GM21367 (cell line): ENCODE data around the gene SHH.

Experiments
- ATAC-seq: cut with Tn5 transposase; IDR thresholded peaks from one replicate; pipeline ENCODE4 v1.9.1; 2021; ENCODE audit not compliant: unreplicated experiment

The SHH gene

GRCh38 chr7:155766386-155766785 is 45.9 kb downstream of the SHH start:
- no peak for ATAC-seq

GRCh38 chr7:155765458-155765857 is 46.8 kb downstream of the SHH start:
- ATAC-seq = no peak

GRCh38 chr7:155764438-155764793 is 47.8 kb downstream of the SHH start:
- peak; percentile 57 for ATAC-seq

GRCh38 chr7:155763691-155764437 is 48.4 kb downstream of the SHH start:
- ATAC-seq = peak; percentile 43

- no peak for ATAC-seq
Observed at GRCh38 chr7:155763122-155763521, 49.1 kb downstream of the SHH start.

- no peak for ATAC-seq
Observed at GRCh38 chr7:155762655-155763054, 49.6 kb downstream of the SHH start.

- ATAC-seq = no peak
Observed at GRCh38 chr7:155762036-155762435, 50.2 kb downstream of the SHH start.

- ATAC-seq = no peak
Observed at GRCh38 chr7:155761162-155761561, 51.1 kb downstream of the SHH start.

GRCh38 chr7:155759740-155760430 is 52.4 kb downstream of the SHH start:
- ATAC-seq = no peak

GRCh38 chr7:155758348-155758747 is 53.9 kb downstream of the SHH start:
- ATAC-seq = no peak

GRCh38 chr7:155756322-155756721 is 55.9 kb downstream of the SHH start:
- ATAC-seq = no peak

- ATAC-seq = no peak
Observed at GRCh38 chr7:155755026-155755425, 57.2 kb downstream of the SHH start.

- no peak for ATAC-seq
Observed at GRCh38 chr7:155754165-155754564, 58.1 kb downstream of the SHH start.

- no peak for ATAC-seq
Observed at GRCh38 chr7:155753446-155753965, 58.8 kb downstream of the SHH start.

- peak; percentile 59 for ATAC-seq
Observed at GRCh38 chr7:155752756-155753445, 59.4 kb downstream of the SHH start.

GRCh38 chr7:155751409-155751808 is 60.9 kb downstream of the SHH start:
- ATAC-seq = no peak

- no peak for ATAC-seq
Observed at GRCh38 chr7:155750255-155751125, 61.8 kb downstream of the SHH start.
